ENCODE data around the gene DDO. TPM values are rescaled to one million over a fixed set of nuclear protein-coding genes. Genes with fewer than 3 reads are reported as not detected.

Gene DDO
- total RNA-seq, 4 donors from 2014 or later: 2.5 to 5.0 (median 2.6) TPM

- WGBS, 2 donors: 82 to 94% methylated on average over 2 of the region's 2 CpGs
- intact Hi-C loops (cut with DNase I): no loop called here
- no peak for DNase-seq
- Histone ChIP-seq H3K4me1 (no peaks in the 10 kb centered on the region), H3K36me3 (no peaks in the 10 kb centered on the region), H3K9me3 (no peaks in the 10 kb centered on the region), H3K4me3 (replicated peaks in 1 of 3) (no peak overlapping the region), H3K27ac (no peak overlapping the region), H3K27me3 (no peaks in the 10 kb centered on the region)
- TF ChIP-seq POLR2A (IDR thresholded peaks at IDR 0.05): no peak
- TF ChIP-seq, protein P1, sequence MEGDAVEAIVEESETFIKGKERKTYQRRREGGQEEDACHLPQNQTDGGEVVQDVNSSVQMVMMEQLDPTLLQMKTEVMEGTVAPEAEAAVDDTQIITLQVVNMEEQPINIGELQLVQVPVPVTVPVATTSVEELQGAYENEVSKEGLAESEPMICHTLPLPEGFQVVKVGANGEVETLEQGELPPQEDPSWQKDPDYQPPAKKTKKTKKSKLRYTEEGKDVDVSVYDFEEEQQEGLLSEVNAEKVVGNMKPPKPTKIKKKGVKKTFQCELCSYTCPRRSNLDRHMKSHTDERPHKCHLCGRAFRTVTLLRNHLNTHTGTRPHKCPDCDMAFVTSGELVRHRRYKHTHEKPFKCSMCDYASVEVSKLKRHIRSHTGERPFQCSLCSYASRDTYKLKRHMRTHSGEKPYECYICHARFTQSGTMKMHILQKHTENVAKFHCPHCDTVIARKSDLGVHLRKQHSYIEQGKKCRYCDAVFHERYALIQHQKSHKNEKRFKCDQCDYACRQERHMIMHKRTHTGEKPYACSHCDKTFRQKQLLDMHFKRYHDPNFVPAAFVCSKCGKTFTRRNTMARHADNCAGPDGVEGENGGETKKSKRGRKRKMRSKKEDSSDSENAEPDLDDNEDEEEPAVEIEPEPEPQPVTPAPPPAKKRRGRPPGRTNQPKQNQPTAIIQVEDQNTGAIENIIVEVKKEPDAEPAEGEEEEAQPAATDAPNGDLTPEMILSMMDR (IDR thresholded peaks at IDR 0.05): no peak
Observed at GRCh38 chr6:110366975-110367374, 48.4 kb downstream of the DDO start.

- intact Hi-C loops (cut with DNase I): no loop called here
- WGBS, 2 donors: 82 to 88% methylated on average over 2 of the region's 2 CpGs
- H3K36me3 ChIP-seq: no peaks in the 10 kb centered on the region
- no peaks in the 10 kb centered on the region for H3K4me1 ChIP-seq
- DNase-seq: no peak
- H3K27me3 ChIP-seq: no peaks in the 10 kb centered on the region
- no peak overlapping the region for H3K27ac ChIP-seq
- H3K9me3 ChIP-seq: no peaks in the 10 kb centered on the region
- no peak for TF ChIP-seq POLR2A (IDR thresholded peaks at IDR 0.05)
- TF ChIP-seq, protein P1 (IDR thresholded peaks at IDR 0.05): no peak
- H3K4me3 ChIP-seq (replicated peaks in 1 of 3): no peak overlapping the region
Observed at GRCh38 chr6:110366256-110366655, 49.1 kb downstream of the DDO start.

DNA sequence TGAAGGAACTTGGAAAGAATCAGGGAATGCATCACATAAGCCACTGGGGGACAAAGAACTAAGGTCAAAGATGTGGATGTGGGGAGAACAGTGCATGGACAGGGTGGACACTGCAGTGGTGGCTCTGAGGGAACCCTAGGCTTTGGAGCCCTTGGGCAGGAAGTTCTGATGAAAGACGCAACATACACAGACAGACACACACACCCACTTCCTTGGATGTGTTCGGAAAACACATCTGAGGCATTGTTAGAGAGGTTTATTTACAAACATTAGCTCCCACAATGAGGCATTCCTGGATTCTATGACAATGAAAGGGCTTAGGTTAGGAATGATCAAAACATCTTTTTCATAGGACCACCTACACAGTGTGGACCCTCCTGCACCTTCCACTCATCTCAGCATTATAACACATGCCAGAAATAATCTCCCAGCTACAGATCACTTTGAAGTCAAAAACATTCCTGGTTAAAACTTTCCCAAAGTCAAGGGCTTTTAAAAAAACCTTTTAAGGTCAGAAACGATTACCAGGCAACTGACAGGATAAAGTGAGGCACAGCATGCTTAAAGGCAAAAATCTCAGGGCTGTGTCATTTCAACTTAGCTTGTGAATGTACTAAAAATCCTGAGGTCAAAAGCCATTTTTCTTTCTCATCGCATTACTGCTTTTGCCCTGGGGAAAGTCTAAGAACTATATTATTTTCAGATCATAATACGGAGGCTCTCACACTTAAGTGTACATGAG, 50.8 kb downstream of the DDO start:
- H3K36me3 ChIP-seq: no peaks in the 10 kb centered on the region
- intact Hi-C loops (cut with DNase I): no loop called here
- 68 to 75% methylated on average over 5 of the region's 5 CpGs for WGBS, 2 donors

GRCh38 chr6:110363748-110364147, 51.6 kb downstream of the DDO start:
- Histone ChIP-seq H3K27ac (no peak overlapping the region), H3K4me1 (no peaks in the 10 kb centered on the region), H3K9me3 (no peaks in the 10 kb centered on the region), H3K36me3 (no peaks in the 10 kb centered on the region), H3K4me3 (replicated peaks in 1 of 3) (no peak overlapping the region), H3K27me3 (no peaks in the 10 kb centered on the region)
- TF ChIP-seq, protein P1 (IDR thresholded peaks at IDR 0.05): no peak
- no peak for TF ChIP-seq POLR2A (IDR thresholded peaks at IDR 0.05)
- no peak for DNase-seq
- WGBS, 2 donors: 89% methylated on average over 3 of the region's 3 CpGs
- intact Hi-C loops (cut with DNase I): no loop called here

More for the DNA sequence above, 50.8 kb downstream of the DDO start:
- Histone ChIP-seq H3K4me3 (replicated peaks in 1 of 3) (no peak overlapping the region), H3K9me3 (no peaks in the 10 kb centered on the region), H3K27me3 (no peaks in the 10 kb centered on the region), H3K27ac (no peak overlapping the region), H3K4me1 (no peaks in the 10 kb centered on the region)
- DNase-seq: no peak
- TF ChIP-seq, protein P1 (IDR thresholded peaks at IDR 0.05): no peak

DNA sequence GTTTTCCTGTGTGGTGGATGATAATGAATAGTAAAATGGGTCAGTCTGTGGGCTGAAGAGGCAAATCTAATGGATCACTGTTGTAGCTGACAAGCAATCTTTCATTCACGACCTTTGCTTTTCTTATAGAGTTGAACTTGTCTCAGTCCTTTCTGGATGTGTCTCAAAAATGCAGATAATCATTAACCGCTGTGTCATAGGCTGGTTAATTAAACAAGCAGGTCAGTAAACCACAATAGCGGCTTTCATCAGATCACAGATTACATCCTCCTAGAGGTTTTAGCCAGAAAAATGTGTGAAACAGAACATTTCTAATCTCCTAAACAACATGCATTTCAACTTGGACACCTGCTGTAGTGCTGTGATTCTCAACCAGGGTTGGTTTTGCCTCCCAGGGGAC, 54.7 kb downstream of the DDO start:
- H3K36me3 ChIP-seq: no peaks in the 10 kb centered on the region
- H3K9me3 ChIP-seq: no peaks in the 10 kb centered on the region
- 86 to 88% methylated on average over 3 of the region's 3 CpGs for WGBS, 2 donors
- H3K27ac ChIP-seq: no peak overlapping the region
- no peak for DNase-seq
- intact Hi-C loops (cut with DNase I): no loop called here
- H3K4me1 ChIP-seq: no peaks in the 10 kb centered on the region
- TF ChIP-seq POLR2A (IDR thresholded peaks at IDR 0.05): no peak
- TF ChIP-seq, protein P1 (IDR thresholded peaks at IDR 0.05): no peak
- H3K4me3 ChIP-seq (replicated peaks in 1 of 3): no peak overlapping the region
- no peaks in the 10 kb centered on the region for H3K27me3 ChIP-seq

All from thyroid gland (tissue), 4 donors.